B cell (primary cell): ENCODE measurements around the gene ZFYVE21. TPM values are rescaled to one million over a fixed set of nuclear protein-coding genes. Genes with fewer than 3 reads are reported as not detected.

Source experiments
- ATAC-seq: fragments of 200-7000 bp; cut with Tn5 transposase; one replicate; pipeline ENCODE4 v1.10.0; 2021; ENCODE audit warnings: low read depth, mild to moderate bottlenecking, moderate number of reproducible peaks, moderate library complexity
- CTCF ChIA-PET: fragments of 350-600 bp; sonication (Branson Sonifier 250); formaldehyde crosslinking; loops from one replicate; lab custom pipeline; 2021; ENCODE audit warnings: antibody characterized with exemption, inconsistent platforms; lab: Charles Lee
- POLR2A ChIA-PET: fragments of 350-600 bp; sonication (Branson Sonifier 250); formaldehyde crosslinking; loops from one replicate; lab custom pipeline; 2021; ENCODE audit warnings: antibody characterized with exemption; lab: Charles Lee
- DNase-seq: peaks from one replicate; pipeline ENCODE4 v3.0.0; 2013
- H2AFZ ChIP-seq: 2 replicates; pipeline ENCODE4 v1.6.1; 2012; ENCODE audit warnings: mild to moderate bottlenecking, low read depth, low read length; ENCODE audit not compliant: insufficient read depth, poor library complexity, severe bottlenecking
- H3K27ac ChIP-seq, 2 donors: 1 replicate in 1 of 2; 2 replicates in 1 of 2; pipeline ENCODE4 v1.5.1; 2012 to 2013; ENCODE audit warnings: low read length in 2 of 2, mild to moderate bottlenecking in 2 of 2, moderate library complexity in 1 of 2
- H3K27me3 ChIP-seq, 4 experiments: fragments of 200-600 bp in 1 of 4; sonication (generic) in 1 of 4; replicated peaks in 1 of 4; 1 replicate in 2 of 4; 2 replicates in 2 of 4; pipeline versions ENCODE4 v1.6.1 to v1.7.0; 2013 to 2016; ENCODE audit warnings: low read length in 3 of 4, mild to moderate bottlenecking in 2 of 4, mixed read lengths in 1 of 4, moderate library complexity in 1 of 4; ENCODE audit not compliant: insufficient read depth in 4 of 4, control insufficient read depth in 3 of 4; ENCODE audit errors: control extremely low read depth in 1 of 4
- H3K36me3 ChIP-seq, 2 experiments: replicated peaks in 1 of 2; 1 replicate in 1 of 2; 2 replicates in 1 of 2; pipeline versions ENCODE4 v1.6.1 to v1.7.1; 2013; ENCODE audit warnings: low read length in 1 of 2; ENCODE audit not compliant: insufficient read depth in 2 of 2, control insufficient read depth in 1 of 2; ENCODE audit errors: control extremely low read depth in 1 of 2, extremely low read depth in 1 of 2
- H3K4me1 ChIP-seq, 2 donors: fragments of 200-600 bp in 1 of 2; sonication (generic) in 1 of 2; 1 replicate in 1 of 2; 2 replicates in 1 of 2; pipeline versions ENCODE4 v1.5.1 to v1.6.1; 2013 to 2017; ENCODE audit warnings: low read length in 2 of 2; ENCODE audit not compliant: control insufficient read depth in 2 of 2, insufficient read depth in 2 of 2
- H3K4me2 ChIP-seq: replicated peaks from 2 replicates; pipeline ENCODE3; 2012; ENCODE audit warnings: mild to moderate bottlenecking, low read depth, low read length; ENCODE audit not compliant: poor library complexity, severe bottlenecking
- H3K4me3 ChIP-seq, 5 experiments: fragments of 200-600 bp in 1 of 5; sonication (generic) in 1 of 5; 1 replicate in 3 of 5; 2 replicates in 2 of 5; pipeline versions ENCODE4 v1.5.1 to v1.7.0; 2011 to 2016; ENCODE audit warnings: low read length in 4 of 5, mild to moderate bottlenecking in 4 of 5, low read depth in 2 of 5, control low read depth in 1 of 5, moderate library complexity in 1 of 5; ENCODE audit not compliant: insufficient read depth in 1 of 5; ENCODE audit errors: control extremely low read depth in 1 of 5, extremely low read depth in 1 of 5
- H3K79me2 ChIP-seq: fragments of 200-600 bp; sonication (generic); one replicate; pipeline ENCODE4 v1.6.0; 2016; ENCODE audit warnings: low read length; ENCODE audit not compliant: control insufficient read depth, insufficient read depth
- H3K9ac ChIP-seq: fragments of 200-600 bp; sonication (generic); 2 replicates; pipeline ENCODE4 v1.6.1; 2017; ENCODE audit warnings: mild to moderate bottlenecking, low read length, moderate library complexity
- H3K9me3 ChIP-seq, 3 donors: one replicate each; pipeline versions ENCODE4 v1.6.1 to v1.7.1; 2013; ENCODE audit warnings: low read length in 2 of 3; ENCODE audit not compliant: control insufficient read depth in 2 of 3, insufficient read depth in 1 of 3; ENCODE audit errors: control extremely low read depth in 1 of 3
- H4K20me1 ChIP-seq: 2 replicates; pipeline ENCODE4 v1.6.0; 2012; ENCODE audit warnings: mild to moderate bottlenecking, low read length; ENCODE audit not compliant: insufficient read depth, control insufficient read depth, poor library complexity, severe bottlenecking
- H3K27ac Mint-ChIP-seq: one replicate; pipeline ENCODE4 v1.8.0; 2021; ENCODE audit warnings: mixed read lengths
- H3K27me3 Mint-ChIP-seq: one replicate; pipeline ENCODE4 v1.8.0; 2021; ENCODE audit warnings: mixed read lengths
- H3K4me1 Mint-ChIP-seq: one replicate; pipeline ENCODE4 v1.8.0; 2021; ENCODE audit warnings: mixed read lengths
- H3K4me3 Mint-ChIP-seq: one replicate; pipeline ENCODE4 v1.8.0; 2021; ENCODE audit warnings: mixed read lengths
- H3K9me3 Mint-ChIP-seq: one replicate; pipeline ENCODE4 v1.8.0; 2022; ENCODE audit warnings: mixed read lengths; ENCODE audit not compliant: insufficient read depth
- EZH2 ChIP-seq: IDR thresholded peaks from 2 replicates; pipeline ENCODE4 v1.6.1; 2012; ENCODE audit warnings: borderline replicate concordance, low read depth, mild to moderate bottlenecking, moderate library complexity, low read length; ENCODE audit not compliant: insufficient read depth, poor library complexity, severe bottlenecking
- WGBS: methylation state at CpG from one replicate; pipeline ENCODE4 v1.1.5; 2013; ENCODE audit warnings: missing lambda C conversion rate; ENCODE audit not compliant: insufficient coverage; 5-methylcytosine and 5-hydroxymethylcytosine counted together
- intact Hi-C: fragments of 100-400 bp; cut with micrococcal nuclease; formaldehyde crosslinking; loops from one replicate; pipeline ENCODE4 v1.10.0; 2022
- polyA plus RNA-seq: library from polyadenylated mRNA; depleted of rRNA; stranded (reverse); fragments of >200 nt; gene quantifications from 2 replicates; pipeline ENCODE4 v1.2.3, GENCODE V29; 2012
- total RNA-seq, 2 donors: library from RNA; stranded (reverse); fragments of 120-200 nt in 1 of 2; gene quantifications; 1 replicate in 1 of 2; 2 replicates in 1 of 2; pipeline versions ENCODE4 v1.2.3 to v1.2.4, GENCODE V29; 2013 to 2022
- TF ChIP-seq, protein P1 (sequence below): fragments of 200-600 bp; IDR thresholded peaks from one replicate; pipeline ENCODE4 v1.8.0; 2022; ENCODE audit warnings: antibody characterized with exemption, mild to moderate bottlenecking

Gene ZFYVE21
- total and polyA plus RNA-seq, 2 donors (not counting 1 experiment from before 2014, with no cell fraction given): 17.0 to 18.6 TPM

DNA sequence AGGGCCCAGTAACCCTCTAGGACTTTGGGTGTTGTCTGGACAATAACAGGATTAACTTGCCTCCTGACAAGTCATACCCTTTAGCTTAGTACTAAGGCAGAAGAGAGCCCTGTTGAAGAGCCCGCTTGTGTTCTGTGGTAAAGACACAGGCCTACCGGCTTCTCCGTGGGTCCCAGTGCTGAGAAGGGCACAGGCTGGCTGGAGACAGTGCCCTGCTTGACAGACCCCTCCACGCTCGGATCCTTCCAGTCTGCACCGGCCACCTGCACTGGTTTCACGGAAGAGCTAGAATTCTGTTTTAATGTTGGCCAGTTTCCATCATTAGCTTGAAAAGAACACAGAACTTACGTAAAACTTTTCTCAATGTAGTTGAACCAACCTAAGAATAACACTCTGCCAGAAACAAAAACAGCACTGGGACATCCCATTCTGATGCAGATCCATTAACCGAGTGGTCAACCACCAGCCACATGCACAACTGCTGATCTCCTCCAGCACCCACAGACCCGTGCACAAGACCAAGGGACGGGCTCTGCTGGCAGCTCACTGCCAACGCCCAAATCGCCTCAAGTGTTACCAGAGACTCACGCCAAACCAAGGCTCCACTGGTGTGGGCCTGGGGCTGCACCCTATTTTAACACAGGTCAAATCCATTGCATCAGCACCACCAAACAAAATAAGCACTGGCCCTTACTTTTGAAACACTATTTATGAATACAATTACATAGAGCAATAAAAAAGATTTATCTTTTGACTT is 27.1 kb downstream of the ZFYVE21 start:
- H3K9me3 Mint-ChIP-seq: no peaks in the 10 kb centered on the region
- intact Hi-C loops: no loop called here
- WGBS: over 99% methylated on average over 12 of the region's 14 CpGs
- H3K27me3 Mint-ChIP-seq: no peaks in the 10 kb centered on the region
- Histone ChIP-seq H3K36me3 (peaks cover 0 to 10% of the 10 kb centered on the region in 2 experiments), H3K4me3 (no peak overlapping the region), H3K79me2 (no peaks in the 10 kb centered on the region), H3K4me2 (no peak overlapping the region), H3K4me1 (no peaks in the 10 kb centered on the region), H3K9ac (no peak overlapping the region), H4K20me1 (no peaks in the 10 kb centered on the region), H3K27ac (no peak overlapping the region), H3K9me3 (no peaks in the 10 kb centered on the region), H3K27me3 (no peaks in the 10 kb centered on the region), H2AFZ (no peak overlapping the region)
- H3K27ac Mint-ChIP-seq: no peak overlapping the region
- H3K4me3 Mint-ChIP-seq: no peak overlapping the region
- TF ChIP-seq EZH2: no peak
- TF ChIP-seq, protein P1, sequence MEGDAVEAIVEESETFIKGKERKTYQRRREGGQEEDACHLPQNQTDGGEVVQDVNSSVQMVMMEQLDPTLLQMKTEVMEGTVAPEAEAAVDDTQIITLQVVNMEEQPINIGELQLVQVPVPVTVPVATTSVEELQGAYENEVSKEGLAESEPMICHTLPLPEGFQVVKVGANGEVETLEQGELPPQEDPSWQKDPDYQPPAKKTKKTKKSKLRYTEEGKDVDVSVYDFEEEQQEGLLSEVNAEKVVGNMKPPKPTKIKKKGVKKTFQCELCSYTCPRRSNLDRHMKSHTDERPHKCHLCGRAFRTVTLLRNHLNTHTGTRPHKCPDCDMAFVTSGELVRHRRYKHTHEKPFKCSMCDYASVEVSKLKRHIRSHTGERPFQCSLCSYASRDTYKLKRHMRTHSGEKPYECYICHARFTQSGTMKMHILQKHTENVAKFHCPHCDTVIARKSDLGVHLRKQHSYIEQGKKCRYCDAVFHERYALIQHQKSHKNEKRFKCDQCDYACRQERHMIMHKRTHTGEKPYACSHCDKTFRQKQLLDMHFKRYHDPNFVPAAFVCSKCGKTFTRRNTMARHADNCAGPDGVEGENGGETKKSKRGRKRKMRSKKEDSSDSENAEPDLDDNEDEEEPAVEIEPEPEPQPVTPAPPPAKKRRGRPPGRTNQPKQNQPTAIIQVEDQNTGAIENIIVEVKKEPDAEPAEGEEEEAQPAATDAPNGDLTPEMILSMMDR: no peak
- DNase-seq (no peak), ATAC-seq (no peak)
- POLR2A ChIA-PET: no interaction called here
- H3K4me1 Mint-ChIP-seq: no peaks in the 10 kb centered on the region
- CTCF ChIA-PET: interaction anchor here (0.6 kb wide), 1 partner anchor 150 kb away, joined by 4 read pairs; no protein-coding TSS in a partner anchor

GRCh38 chr14:103743691-103744090 is 28.1 kb downstream of the ZFYVE21 start:
- Histone ChIP-seq H4K20me1 (no peaks in the 10 kb centered on the region), H3K9ac (no peak overlapping the region), H3K4me3 (no peak overlapping the region), H3K9me3 (no peaks in the 10 kb centered on the region), H3K27me3 (no peaks in the 10 kb centered on the region), H3K79me2 (no peaks in the 10 kb centered on the region), H3K27ac (no peak overlapping the region), H3K36me3 (peaks cover 0 to 10% of the 10 kb centered on the region in 2 experiments), H3K4me1 (no peaks in the 10 kb centered on the region), H3K4me2 (no peak overlapping the region), H2AFZ (no peak overlapping the region)
- POLR2A ChIA-PET: no interaction called here
- DNase-seq: no peak
- intact Hi-C loops: no loop called here
- Mint-ChIP-seq H3K4me3 (no peak overlapping the region), H3K27me3 (no peaks in the 10 kb centered on the region), H3K9me3 (no peaks in the 10 kb centered on the region), H3K27ac (no peak overlapping the region), H3K4me1 (no peaks in the 10 kb centered on the region)
- TF ChIP-seq EZH2: no peak
- TF ChIP-seq, protein P1: no peak
- WGBS: 92% methylated on average over 15 of the region's 15 CpGs
- CTCF ChIA-PET: no interaction called here
- ATAC-seq: no peak
